Measurements from ENCODE around the gene IFI27.

DNA sequence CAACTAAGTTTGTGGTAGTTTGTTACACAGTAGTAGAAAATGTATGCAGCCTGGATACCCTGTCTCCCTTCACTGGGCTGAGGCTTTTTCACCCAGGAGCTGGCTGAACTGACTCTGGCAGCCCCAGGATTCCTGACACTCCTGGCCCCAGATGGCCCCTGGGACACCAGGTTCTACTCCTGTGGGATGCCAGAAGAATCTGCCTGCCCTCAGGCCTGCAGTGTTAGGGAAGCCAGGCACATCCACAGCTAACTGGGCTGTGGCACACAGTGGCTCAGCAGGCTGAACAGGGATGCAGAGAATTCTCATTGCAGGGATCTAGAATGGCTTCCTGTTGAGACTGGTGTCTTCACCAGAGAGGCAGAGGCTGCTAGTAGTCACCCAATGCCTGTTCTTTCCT is 8.5 kb downstream of the IFI27 start:
- TF ChIP-seq, protein P1, sequence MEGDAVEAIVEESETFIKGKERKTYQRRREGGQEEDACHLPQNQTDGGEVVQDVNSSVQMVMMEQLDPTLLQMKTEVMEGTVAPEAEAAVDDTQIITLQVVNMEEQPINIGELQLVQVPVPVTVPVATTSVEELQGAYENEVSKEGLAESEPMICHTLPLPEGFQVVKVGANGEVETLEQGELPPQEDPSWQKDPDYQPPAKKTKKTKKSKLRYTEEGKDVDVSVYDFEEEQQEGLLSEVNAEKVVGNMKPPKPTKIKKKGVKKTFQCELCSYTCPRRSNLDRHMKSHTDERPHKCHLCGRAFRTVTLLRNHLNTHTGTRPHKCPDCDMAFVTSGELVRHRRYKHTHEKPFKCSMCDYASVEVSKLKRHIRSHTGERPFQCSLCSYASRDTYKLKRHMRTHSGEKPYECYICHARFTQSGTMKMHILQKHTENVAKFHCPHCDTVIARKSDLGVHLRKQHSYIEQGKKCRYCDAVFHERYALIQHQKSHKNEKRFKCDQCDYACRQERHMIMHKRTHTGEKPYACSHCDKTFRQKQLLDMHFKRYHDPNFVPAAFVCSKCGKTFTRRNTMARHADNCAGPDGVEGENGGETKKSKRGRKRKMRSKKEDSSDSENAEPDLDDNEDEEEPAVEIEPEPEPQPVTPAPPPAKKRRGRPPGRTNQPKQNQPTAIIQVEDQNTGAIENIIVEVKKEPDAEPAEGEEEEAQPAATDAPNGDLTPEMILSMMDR (IDR thresholded peaks at IDR 0.05; ENCODE audit: poor library complexity): no peak
- TF ChIP-seq EZH2 (IDR thresholded peaks at IDR 0.05; ENCODE audit: borderline replicate concordance) (no peak), EZH2phosphoT487 (IDR thresholded peaks at IDR 0.05; ENCODE audit: low read depth, severe bottlenecking, unreplicated experiment) (no peak)

Data from hepatocyte (in vitro differentiated cells).